HG02678 (cell line): Measurements from ENCODE around the gene IFITM5.

Experiments used
- ATAC-seq: cut with Tn5 transposase; IDR thresholded peaks from one replicate; pipeline ENCODE4 v1.9.1; 2021; ENCODE audit warnings: mild to moderate bottlenecking, moderate library complexity; ENCODE audit not compliant: unreplicated experiment

IFITM5 gene

DNA sequence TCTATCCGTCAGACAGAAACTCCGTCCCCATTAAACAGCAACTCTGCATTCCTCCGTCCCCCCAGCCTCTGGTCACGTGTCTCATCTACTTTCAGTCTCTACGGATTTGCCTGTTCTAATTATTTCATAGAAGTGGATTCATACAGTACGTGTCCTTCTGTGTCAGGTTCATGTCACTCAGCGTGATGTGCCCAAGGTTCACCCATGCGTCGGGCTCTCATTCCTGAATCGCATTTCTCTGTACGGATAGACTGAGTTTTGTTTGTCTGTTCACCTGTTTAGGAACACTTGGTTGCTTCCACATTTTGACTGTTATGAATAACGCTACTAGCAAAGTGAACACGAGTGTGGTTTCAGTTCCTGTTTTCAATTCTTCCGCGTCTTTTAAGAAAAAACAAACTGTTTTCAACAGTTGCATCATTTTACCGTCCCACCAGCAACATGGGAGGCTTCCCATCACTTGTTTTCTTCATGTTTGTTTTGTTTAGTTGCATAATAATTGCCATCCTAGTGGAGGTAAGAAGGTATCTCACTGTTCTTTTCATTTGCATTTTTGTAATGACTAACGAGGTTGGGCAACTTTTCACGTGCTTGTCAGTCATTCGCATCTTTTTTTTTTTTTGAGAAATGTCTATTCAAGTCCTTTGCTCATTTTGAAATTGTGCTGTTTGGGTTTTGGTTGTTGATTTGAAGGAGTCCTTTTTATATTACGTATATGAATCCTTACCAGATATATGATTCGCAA is 30.0 kb downstream of the IFITM5 start:
- peak; percentile 73 for ATAC-seq

DNA sequence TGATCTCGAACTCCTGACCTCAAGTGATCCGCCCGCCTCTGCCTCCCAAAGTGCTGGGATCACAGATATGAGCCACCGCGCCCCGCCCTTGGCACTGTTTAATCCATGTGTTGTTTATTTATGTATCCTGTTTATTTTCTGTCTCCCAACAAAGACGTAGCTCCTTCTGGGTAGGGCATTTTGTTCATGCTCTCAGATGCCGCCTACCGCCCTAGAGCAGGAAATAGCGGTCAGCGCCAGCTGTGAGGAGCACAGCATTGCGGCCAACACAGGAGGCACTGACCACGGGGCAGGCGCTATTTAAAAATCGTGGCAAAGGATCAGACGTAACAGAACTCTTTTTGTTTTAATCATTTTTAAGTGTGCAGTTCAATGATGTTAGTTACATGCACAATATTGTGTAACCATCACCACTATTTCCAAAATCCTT is 30.6 kb downstream of the IFITM5 start:
- ATAC-seq, result peak; percentile 47

DNA sequence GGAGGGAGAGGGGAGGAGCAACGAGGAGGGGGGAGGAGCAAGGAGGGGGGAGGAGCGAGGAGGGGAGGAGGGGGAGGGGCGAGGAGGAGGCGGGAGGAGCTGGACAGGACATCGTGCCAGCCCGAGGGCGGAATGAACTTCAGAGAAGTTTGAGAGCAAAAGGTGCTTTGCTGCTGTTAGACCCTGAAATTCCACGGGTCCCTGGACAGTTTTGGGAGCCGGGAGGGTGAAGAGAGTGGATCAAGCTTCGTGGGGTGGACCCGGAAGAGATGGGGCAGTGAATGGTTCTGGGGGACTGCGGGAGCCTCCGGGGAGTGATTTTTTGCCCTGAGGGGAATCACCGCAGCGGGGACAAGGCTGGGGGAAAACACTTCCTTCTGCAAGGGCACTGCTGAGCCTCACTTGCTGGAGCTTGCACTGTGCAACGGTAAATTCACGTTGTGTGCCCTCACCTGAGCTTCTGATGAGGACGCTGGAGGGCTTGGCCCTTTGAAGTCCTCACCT is 31.8 kb downstream of the IFITM5 start:
- no peak for ATAC-seq

DNA sequence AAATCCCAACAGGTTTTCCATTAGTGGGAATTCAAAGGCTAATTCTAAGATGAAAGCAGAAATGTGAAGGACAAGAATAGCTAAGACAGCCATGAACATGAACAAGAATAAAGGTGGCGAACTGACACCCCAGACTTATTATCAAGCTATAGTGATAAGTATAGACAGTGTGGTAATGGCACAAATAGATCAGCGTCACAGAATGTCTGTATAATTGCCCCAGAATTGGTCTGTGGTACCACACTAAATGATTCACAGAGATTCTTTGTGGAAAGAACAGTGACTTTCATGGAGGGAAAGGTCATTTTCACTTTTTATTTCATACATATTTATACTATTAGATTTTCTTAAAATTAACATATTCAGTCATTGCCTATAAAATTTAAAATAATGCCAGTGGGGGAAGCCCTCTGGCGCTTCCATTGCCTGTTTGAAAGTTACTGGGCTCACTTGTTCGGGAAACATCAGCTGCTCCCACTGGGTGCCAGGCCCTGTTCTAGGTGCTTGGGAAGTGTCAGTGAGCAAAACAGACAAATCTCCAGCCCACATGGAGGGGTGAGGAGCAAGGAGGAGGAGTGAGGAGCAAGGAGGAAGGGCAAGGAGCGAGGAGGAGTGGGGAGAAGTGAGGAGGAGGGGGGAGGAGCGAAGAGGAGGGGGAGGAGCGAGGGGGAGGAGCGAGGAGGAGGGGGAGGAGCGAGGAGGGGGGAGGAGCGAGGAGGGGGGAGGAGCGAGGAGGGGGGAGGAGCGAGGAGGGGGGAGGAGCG is 32.5 kb downstream of the IFITM5 start:
- ATAC-seq, result no peak

DNA sequence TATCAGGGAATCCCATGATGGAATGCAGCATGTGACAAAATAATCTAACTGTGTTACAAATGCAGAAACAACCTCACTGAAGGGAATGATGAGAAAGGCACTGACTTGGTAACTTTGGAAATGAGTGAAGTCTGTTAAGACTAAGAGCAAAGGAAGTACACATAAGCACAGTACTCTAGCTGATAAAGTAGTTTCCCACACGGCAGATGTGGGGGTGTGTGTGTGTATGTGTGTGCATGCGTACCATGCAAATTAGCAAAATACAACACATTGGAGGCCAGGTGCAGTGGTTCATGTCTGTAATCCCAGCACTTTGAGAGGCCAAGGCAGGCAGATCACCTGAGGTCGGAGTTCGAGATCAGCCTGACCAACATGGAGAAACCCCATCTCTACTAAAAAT is 37.7 kb downstream of the IFITM5 start:
- ATAC-seq, result no peak

DNA sequence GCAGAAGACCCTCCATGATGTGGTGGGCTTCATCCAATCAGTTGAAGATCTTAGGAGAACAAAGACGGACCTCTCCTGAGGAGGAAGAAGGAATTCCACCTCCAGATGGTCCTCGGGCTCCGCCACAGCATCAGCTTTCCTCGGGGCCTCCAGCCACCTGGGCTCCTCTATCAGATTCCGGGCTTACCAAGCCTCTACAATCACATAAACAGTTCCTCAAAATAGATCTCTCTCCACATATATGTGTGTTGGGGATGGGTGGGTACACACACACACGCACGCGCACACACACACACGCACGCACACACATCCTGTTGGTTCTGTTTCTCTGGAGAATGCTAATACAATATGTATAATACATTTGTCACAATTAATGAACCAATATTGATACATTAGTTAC is 39.9 kb downstream of the IFITM5 start:
- no peak for ATAC-seq

DNA sequence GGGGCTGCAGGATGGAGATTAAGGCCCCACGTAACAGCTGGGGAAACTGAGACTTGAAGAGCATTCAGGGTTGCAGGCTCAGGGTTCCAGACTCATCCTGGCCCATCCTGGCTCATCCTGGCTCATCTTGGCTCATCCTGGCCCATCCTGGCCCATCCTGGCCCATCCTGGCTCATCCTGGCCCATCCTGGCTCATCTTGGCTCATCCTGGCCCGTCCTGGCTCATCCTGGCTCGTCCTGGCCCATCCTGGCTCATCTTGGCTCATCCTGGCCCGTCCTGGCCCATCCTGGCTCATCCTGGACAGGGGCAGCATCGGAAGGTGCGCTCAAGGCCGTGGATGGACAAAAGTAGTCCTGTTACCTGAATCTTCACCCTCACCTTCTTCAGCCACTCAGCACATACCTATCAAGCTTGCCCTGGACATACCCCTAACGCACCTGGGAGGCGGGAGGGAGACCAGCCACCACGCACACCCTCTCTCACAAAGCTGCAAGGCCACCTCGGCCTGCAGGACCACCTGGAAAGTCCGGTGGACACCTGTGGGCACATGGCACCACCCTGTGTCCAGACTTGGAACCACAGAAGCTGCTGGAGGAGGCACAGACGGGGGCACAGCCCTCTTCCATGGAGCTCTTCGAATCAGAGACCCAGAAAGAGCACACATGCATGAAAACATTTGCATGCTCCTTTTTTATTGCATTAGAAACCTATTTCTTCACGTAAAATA is 41.4 kb downstream of the IFITM5 start:
- no peak for ATAC-seq

DNA sequence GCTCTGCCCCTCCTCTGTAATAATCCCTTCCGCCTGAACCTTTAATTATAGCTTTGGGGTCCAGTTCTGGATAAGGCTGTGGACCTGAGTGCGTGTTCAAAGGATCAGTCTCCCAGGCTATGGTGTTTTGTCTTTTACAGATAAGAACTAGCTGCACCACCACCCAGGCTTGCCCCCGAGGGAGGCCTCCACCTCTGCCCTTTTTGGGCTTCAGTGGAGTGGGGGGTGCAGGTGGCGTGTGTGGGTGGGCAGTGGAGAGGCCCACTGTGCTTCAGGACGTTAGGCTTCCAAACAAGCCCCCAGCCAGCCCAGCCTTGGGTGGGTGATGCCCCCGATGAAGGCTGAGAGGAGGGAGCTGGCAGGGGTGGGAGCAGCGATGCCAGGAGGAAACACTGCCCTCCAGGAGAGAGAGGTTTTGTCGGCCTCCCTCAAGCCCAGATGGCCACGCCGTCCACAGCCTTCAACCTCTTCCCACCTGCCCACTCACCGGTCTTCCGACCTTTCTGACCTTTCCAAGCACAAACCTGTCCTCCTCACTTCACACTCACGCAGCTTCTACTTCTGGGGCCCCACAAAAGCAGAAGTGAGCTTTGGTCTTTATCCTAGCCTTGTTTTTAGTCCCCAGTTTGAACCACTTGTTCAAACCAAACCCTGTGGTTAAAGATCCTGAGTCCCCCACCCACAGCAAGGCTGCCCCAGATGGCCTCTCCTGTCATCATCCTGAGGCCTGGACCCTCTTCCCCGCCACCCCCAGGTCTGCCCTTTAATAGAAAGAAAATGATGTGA is 42.2 kb downstream of the IFITM5 start:
- no peak for ATAC-seq

DNA sequence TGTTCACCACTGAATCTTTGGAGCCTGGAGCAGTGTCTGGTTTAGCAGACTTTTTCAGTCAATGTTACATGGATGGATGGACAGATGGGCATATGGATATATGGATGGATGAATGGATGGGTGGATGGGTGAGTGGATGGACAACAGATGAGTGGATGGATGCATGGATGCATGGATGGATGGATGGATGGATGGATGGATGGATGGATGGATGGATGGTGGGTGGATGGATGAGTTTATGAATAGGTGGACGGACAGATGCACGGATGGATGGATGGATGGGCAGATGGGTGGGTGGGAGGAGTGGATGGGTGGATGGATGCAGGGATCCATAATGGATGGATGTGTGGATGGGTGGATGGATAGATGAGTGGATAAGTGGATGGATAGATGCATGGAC is 43.5 kb downstream of the IFITM5 start:
- ATAC-seq, result no peak

DNA sequence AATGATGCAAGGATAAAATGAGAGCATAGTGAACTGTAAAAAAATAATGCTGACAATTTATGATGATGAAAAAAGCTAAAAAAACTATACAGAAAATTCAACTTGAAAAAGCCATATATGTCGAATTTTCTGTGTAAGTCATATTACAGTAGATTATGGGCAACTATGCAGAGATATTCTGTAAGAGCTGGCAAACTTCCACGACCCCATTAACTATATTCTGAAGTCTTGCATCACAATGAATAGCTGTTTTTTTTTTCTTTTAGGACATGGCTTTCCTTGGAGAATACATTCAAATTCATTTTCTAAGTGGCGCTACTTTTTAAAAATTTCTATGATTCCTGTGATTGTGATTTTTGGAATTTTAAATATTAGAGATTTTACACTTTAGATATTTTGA is 44.1 kb downstream of the IFITM5 start:
- no peak for ATAC-seq

DNA sequence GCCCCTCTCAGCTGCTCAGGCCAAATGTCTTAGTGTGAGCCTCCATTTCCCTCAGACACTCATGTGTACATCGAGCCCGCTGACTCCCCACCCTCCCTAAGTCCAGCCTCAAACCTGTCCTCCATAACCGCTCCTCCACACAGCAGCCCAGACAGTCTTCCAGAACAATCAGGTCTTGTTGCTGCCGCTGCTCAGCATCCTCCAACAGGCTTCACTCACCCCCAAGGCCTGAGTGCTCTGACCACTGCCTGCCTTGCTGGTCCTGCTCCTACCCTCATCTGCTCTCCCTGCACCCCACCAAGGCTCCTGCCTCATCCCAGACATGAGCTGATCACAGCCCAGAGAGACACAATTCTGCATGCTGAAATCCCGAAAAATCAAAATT is 45.4 kb downstream of the IFITM5 start:
- ATAC-seq, result no peak

DNA sequence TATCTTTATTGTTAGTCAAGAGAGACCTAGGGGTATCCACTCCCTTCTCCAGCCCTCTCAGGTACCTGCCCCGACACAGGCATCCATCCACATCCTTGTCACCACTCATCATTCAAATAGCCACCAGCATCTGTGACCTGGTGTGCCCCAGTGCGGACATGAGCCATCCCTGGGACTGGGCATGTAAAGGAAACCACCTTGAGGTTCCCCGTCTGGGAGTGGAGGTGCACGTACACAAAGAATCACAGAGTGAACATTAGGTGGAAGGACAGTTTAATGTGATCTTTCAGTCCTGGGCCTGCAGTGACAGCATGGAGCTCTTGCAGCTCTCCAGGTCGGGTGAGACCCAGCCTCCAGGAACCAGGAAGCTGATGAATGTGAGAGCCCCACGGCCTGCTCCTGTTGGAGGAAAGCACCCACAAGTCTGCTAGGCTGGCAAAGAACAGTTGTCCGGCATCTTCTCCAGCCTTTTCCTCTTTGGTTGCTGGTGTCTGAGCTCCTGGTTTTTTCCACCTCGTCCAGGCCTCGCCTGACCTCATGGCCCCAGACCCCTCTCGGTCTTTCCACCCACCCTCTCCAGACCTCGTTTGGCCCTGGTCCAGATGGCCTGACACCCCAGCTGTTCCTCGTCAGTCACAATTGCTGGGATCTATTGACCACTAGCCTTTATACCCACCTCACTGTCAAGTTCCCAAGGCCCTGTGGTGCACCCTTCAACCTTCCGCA is 46.0 kb downstream of the IFITM5 start:
- ATAC-seq, result no peak

DNA sequence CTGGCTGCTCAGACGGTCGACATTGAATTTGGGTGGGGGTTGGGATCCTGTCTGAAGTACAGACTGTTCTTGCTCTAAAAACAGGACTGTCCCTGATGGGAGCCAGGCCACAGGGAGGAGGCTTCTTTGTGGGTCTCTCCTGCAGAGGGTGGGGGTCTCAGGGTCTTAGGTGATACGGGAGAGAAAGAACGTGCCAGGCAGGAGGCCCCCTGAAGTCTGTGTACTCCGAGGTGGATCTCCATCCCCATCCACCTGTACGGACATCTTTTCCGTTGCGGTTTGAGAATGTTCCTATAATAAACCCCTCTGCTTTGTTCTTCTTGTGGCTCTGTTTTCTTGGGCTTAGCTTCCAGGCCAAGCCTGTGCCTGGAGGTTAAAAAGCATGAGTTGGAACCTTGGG is 46.7 kb downstream of the IFITM5 start:
- no peak for ATAC-seq

DNA sequence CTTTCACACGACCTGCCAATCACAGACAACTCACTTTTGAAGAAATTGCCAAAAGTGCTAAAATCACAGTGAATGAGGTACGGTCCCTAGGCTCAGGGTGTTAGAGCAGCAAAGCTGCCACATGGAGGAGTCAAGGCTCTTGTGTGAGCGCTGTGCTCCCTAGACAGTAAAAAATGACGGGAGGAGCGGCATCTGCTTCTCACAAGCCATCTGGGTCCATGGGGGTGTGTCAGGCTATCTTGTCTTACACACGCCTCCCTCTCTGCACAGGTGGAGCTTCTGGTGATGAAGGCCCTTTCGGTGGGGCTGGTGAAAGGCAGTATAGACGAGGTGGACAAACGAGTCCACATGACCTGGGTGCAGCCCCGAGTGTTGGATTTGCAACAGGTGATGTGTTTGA is 47.8 kb downstream of the IFITM5 start:
- no peak for ATAC-seq

DNA sequence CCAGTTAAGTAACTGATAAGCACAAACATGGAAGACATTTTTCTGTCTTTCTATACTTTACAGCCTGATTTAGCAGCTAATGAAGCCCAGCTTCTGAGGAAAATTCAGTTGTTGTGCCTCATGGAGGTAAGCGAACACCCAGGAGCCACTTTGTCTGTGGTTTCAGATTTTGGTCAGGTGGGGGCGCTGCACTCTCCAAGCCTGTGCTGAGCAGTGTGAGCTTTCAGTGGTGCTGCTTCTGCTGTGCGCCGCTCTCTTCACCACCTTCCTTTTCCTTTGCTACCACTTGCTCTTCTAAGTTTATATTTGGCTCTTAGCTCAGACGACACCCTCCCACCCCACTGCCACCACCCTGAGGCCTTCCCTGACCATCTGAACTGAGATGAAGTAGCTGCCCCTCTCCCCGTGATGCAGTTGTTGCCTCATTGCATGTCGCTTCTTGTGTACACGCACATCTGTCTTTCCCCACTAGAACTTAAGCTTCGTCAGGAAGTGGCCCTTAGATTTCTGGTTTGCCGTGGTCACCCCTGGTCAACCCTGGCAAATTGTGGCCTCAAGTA is 48.5 kb downstream of the IFITM5 start:
- no peak for ATAC-seq

DNA sequence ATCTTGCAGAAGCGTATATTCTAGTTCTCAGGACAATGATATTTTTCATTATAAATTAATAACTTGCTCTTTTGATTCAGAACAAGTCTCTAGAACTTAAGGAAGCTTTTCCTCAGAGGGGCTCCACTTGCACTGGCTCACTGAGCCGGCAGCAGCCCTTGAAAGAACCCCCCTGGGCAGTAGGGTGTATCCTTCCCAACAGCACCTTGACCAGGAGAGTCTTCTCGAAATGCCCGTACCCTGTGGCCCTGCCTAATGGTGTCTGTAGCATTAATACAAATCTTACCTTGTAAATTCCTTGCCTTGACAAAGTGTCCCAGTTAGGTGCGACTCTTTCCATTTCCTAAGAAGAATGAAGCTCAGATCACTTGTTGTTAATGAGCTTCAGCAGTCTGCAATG is 49.1 kb downstream of the IFITM5 start:
- no peak for ATAC-seq

DNA sequence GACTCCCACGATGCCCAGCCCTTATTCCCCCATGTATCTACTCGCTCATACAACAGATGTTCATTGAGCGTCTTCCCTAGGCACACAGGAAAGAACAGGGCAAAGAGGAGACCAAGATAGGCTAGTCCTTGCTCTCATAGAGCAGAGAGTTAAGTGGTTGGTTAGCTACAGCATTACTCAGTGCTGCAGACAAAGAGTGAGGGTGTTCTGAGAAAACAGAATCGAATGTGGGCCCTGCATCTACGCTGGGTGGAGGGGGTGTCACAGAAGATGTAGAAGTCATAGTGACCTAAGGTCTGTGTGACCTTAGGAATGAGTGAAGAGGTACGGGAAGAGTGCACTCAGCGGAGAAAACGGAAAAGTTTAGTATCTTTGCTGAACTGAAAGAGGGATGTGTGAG is 50.3 kb downstream of the IFITM5 start:
- ATAC-seq, result no peak
